Measurements from ENCODE around the gene SMARCC1.
"Not testable (repeated sequence)": the region's sequence is repeated elsewhere in the genome, so short reads cannot be mapped to it uniquely, and the experiment has no call there.

SMARCC1 gene

GRCh38 chr3:47766186-47766585 lies 15.5 kb downstream of the SMARCC1 start:
- DNase-seq (ENCODE audit: low read depth), result no peak

GRCh38 chr3:47762233-47762632 lies 19.5 kb downstream of the SMARCC1 start:
- no peak for DNase-seq (ENCODE audit: low read depth)

GRCh38 chr3:47761046-47761445 lies 20.6 kb downstream of the SMARCC1 start:
- DNase-seq (ENCODE audit: low read depth), result no peak

GRCh38 chr3:47760207-47760606 lies 21.5 kb downstream of the SMARCC1 start:
- DNase-seq (ENCODE audit: low read depth), result not testable (repeated sequence)

- no peak for DNase-seq (ENCODE audit: low read depth)
Observed at GRCh38 chr3:47758261-47759025, 23.2 kb downstream of the SMARCC1 start.

GRCh38 chr3:47752716-47753115 lies 29.0 kb downstream of the SMARCC1 start:
- DNase-seq (ENCODE audit: low read depth), result no peak

- DNase-seq (ENCODE audit: low read depth), result not testable (repeated sequence)
Observed at GRCh38 chr3:47750811-47751354, 30.8 kb downstream of the SMARCC1 start.

GRCh38 chr3:47747558-47747957 lies 34.1 kb downstream of the SMARCC1 start:
- DNase-seq (ENCODE audit: low read depth), result no peak

- no peak for DNase-seq (ENCODE audit: low read depth)
Observed at GRCh38 chr3:47746264-47746663, 35.4 kb downstream of the SMARCC1 start.

- DNase-seq (ENCODE audit: low read depth), result no peak
Observed at GRCh38 chr3:47743855-47744254, 37.8 kb downstream of the SMARCC1 start.

GRCh38 chr3:47743352-47743751 lies 38.3 kb downstream of the SMARCC1 start:
- peak; percentile 2 for DNase-seq (ENCODE audit: low read depth)

GRCh38 chr3:47741925-47742324 lies 39.8 kb downstream of the SMARCC1 start:
- DNase-seq (ENCODE audit: low read depth), result no peak

GRCh38 chr3:47732143-47732542 lies 49.5 kb downstream of the SMARCC1 start:
- no peak for DNase-seq (ENCODE audit: low read depth)

GRCh38 chr3:47731061-47731460 lies 50.6 kb downstream of the SMARCC1 start:
- no peak for DNase-seq (ENCODE audit: low read depth)

GRCh38 chr3:47722859-47723258 lies 58.8 kb downstream of the SMARCC1 start:
- DNase-seq (ENCODE audit: low read depth), result no peak

GRCh38 chr3:47717448-47717847 lies 64.2 kb downstream of the SMARCC1 start:
- DNase-seq (ENCODE audit: low read depth), result not testable (repeated sequence)

GRCh38 chr3:47716656-47717055 lies 65.0 kb downstream of the SMARCC1 start:
- DNase-seq (ENCODE audit: low read depth), result no peak

- peak; percentile 47 for DNase-seq (ENCODE audit: low read depth)
Observed at GRCh38 chr3:47715928-47716327, 65.8 kb downstream of the SMARCC1 start.

GRCh38 chr3:47714606-47715005 lies 67.1 kb downstream of the SMARCC1 start:
- no peak for DNase-seq (ENCODE audit: low read depth)

- no peak for DNase-seq (ENCODE audit: low read depth)
Observed at GRCh38 chr3:47713655-47714054, 68.0 kb downstream of the SMARCC1 start.

- DNase-seq (ENCODE audit: low read depth), result no peak
Observed at GRCh38 chr3:47712398-47712797, 69.3 kb downstream of the SMARCC1 start.

- DNase-seq (ENCODE audit: low read depth), result no peak
Observed at GRCh38 chr3:47711596-47711995, 70.1 kb downstream of the SMARCC1 start.

GRCh38 chr3:47705391-47705790 lies 76.3 kb downstream of the SMARCC1 start:
- no peak for DNase-seq (ENCODE audit: low read depth)

- no peak for DNase-seq (ENCODE audit: low read depth)
Observed at GRCh38 chr3:47704237-47704612, 77.5 kb downstream of the SMARCC1 start.

All from HS-5 (cell line).